ENCODE results near the gene OR1M1.

DNA sequence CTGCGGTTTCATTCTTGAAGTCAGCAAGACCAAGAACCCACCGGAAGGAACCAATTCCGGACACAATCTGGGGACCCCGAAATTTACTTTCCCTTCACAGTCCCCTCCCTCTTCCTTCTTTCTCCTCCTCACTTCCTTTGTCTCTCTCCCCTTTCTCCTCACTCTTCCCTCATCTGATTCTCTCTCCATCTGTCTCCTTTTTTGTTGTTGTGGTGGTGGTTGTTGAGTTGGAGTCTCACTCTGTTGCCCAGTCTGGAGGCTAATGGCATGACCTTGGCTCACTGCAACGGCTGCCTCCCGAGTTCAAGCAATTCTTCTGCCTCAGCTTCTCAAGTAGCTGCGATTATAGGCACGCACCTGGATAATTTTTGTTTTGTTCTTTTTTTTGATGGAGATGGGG is 32.7 kb upstream of the OR1M1 start:
- TF ChIP-seq, protein P1, sequence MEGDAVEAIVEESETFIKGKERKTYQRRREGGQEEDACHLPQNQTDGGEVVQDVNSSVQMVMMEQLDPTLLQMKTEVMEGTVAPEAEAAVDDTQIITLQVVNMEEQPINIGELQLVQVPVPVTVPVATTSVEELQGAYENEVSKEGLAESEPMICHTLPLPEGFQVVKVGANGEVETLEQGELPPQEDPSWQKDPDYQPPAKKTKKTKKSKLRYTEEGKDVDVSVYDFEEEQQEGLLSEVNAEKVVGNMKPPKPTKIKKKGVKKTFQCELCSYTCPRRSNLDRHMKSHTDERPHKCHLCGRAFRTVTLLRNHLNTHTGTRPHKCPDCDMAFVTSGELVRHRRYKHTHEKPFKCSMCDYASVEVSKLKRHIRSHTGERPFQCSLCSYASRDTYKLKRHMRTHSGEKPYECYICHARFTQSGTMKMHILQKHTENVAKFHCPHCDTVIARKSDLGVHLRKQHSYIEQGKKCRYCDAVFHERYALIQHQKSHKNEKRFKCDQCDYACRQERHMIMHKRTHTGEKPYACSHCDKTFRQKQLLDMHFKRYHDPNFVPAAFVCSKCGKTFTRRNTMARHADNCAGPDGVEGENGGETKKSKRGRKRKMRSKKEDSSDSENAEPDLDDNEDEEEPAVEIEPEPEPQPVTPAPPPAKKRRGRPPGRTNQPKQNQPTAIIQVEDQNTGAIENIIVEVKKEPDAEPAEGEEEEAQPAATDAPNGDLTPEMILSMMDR (IDR thresholded peaks at IDR 0.05; ENCODE audit: low read depth, low read length, poor library complexity, severe bottlenecking) = no peak
- TF ChIP-seq EZH2phosphoT487 (IDR thresholded peaks at IDR 0.05; ENCODE audit: borderline replicate concordance, low read length) = no peak

All from DOHH2 (cell line).